GM12891 (cell line): Measurements from ENCODE around the gene ELOVL2.

Experiments
- PAX5 ChIP-seq: IDR thresholded peaks from 2 replicates; pipeline ENCODE4 v1.6.1; 2011; ENCODE audit warnings: low read length, moderate library complexity, mild to moderate bottlenecking; ENCODE audit not compliant: insufficient read depth, severe bottlenecking
- POLR2A ChIP-seq: IDR thresholded peaks from 2 replicates; pipeline ENCODE4 v1.6.1; 2011; ENCODE audit warnings: low read depth, low read length, control low read depth
- POLR2AphosphoS5 ChIP-seq: IDR thresholded peaks from 2 replicates; pipeline ENCODE4 v1.6.1; 2011; ENCODE audit warnings: low read depth, low read length, control low read depth
- POU2F2 ChIP-seq: IDR thresholded peaks from 2 replicates; pipeline ENCODE4 v1.6.1; 2011; ENCODE audit warnings: low read depth, mild to moderate bottlenecking, control low read depth, low read length, moderate library complexity
- SPI1 ChIP-seq: IDR thresholded peaks from 2 replicates; pipeline ENCODE4 v1.6.1; 2011; ENCODE audit warnings: low read depth, low read length, control low read depth
- TAF1 ChIP-seq: IDR thresholded peaks from 2 replicates; pipeline ENCODE4 v1.6.1; 2011; ENCODE audit warnings: low read depth, low read length, control low read depth

- TF ChIP-seq POLR2A, result no peak
- TF ChIP-seq POLR2AphosphoS5, result no peak
- TF ChIP-seq PAX5, result no peak
- no peak for TF ChIP-seq SPI1
- TF ChIP-seq TAF1, result no peak
- no peak for TF ChIP-seq POU2F2
These were observed 27.0 kb downstream of the ELOVL2 start for GRCh38 chr6:11017090-11017489.
